ENCODE data around the gene PHF13. TPM values are rescaled to one million over a fixed set of nuclear protein-coding genes. Genes with fewer than 3 reads are reported as not detected.
"Not testable (repeated sequence)": the region's sequence is repeated elsewhere in the genome, so short reads cannot be mapped to it uniquely, and the experiment has no call there.

Gene PHF13
- total and polyA plus RNA-seq, 8 donors = 2.7 to 16.9 (median 6.2) TPM

GRCh38 chr1:6660415-6661049, 47.0 kb downstream of the PHF13 start:
- H3K4me3 ChIP-seq = no peak overlapping the region
- no peaks in the 10 kb centered on the region for H3K9me3 ChIP-seq
- 81 to 87% (median 85%) methylated on average over 7 of the region's 7 CpGs for WGBS, 5 donors
- no peak overlapping the region for H3K27ac ChIP-seq
- intact Hi-C loops (cut with DNase I; ENCODE audit: low total_unique reads) = no loop called here
- no peaks in the 10 kb centered on the region for H3K27me3 ChIP-seq
- H3K4me1 ChIP-seq = no peaks in the 10 kb centered on the region
- H3K36me3 ChIP-seq = peaks cover 3 to 44% (median 34%) of the 10 kb centered on the region in 4 donors
- TF ChIP-seq POLR2AphosphoS5 (IDR thresholded peaks at IDR 0.05) (no peak), POLR2A (IDR thresholded peaks at IDR 0.05) (no peak), EP300 (IDR thresholded peaks at IDR 0.05) (no peak), CTCF (IDR thresholded peaks at IDR 0.05) (no peak)
- DNase-seq = no peak

- H3K27me3 ChIP-seq; H3K4me1 ChIP-seq; DNase-seq; intact Hi-C loops (cut with DNase I; ENCODE audit: low total_unique reads); H3K9me3 ChIP-seq; H3K4me3 ChIP-seq; H3K27ac ChIP-seq: not testable (repeated sequence)
- WGBS, 5 donors = 96 to 100% (median 97%) methylated on average over 7 of the region's 7 CpGs
- H3K36me3 ChIP-seq = peaks cover 18 to 55% (median 47%) of the 10 kb centered on the region in 4 donors
Measured at GRCh38 chr1:6662468-6662867, 48.9 kb downstream of the PHF13 start.

- intact Hi-C loops (cut with DNase I; ENCODE audit: low total_unique reads) = no loop called here
- Histone ChIP-seq H3K4me1 (no peaks in the 10 kb centered on the region), H3K36me3 (peaks cover 22 to 65% (median 62%) of the 10 kb centered on the region in 4 donors), H3K27me3 (no peaks in the 10 kb centered on the region), H3K27ac (no peak overlapping the region), H3K9me3 (no peaks in the 10 kb centered on the region), H3K4me3 (no peak overlapping the region)
- TF ChIP-seq POLR2AphosphoS5 (IDR thresholded peaks at IDR 0.05) (no peak), EP300 (IDR thresholded peaks at IDR 0.05) (no peak), POLR2A (IDR thresholded peaks at IDR 0.05) (no peak), CTCF (IDR thresholded peaks at IDR 0.05) (no peak)
- no peak for DNase-seq
- 91 to 96% (median 93%) methylated on average over 5 of the region's 5 CpGs for WGBS, 5 donors
Measured at GRCh38 chr1:6666696-6667095, 53.2 kb downstream of the PHF13 start.

- Histone ChIP-seq H3K4me1 (no peaks in the 10 kb centered on the region), H3K36me3 (peaks cover 22 to 66% (median 64%) of the 10 kb centered on the region in 4 donors), H3K27ac (no peak overlapping the region), H3K27me3 (no peaks in the 10 kb centered on the region), H3K9me3 (no peaks in the 10 kb centered on the region), H3K4me3 (no peak overlapping the region)
- TF ChIP-seq POLR2AphosphoS5 (IDR thresholded peaks at IDR 0.05) (no peak), EP300 (IDR thresholded peaks at IDR 0.05) (no peak), POLR2A (IDR thresholded peaks at IDR 0.05) (no peak), CTCF (IDR thresholded peaks at IDR 0.05) (no peak)
- intact Hi-C loops (cut with DNase I; ENCODE audit: low total_unique reads) = no loop called here
- no peak for DNase-seq
- WGBS, 5 donors = 88 to 97% (median 95%) methylated on average over 6 of the region's 6 CpGs
Measured at GRCh38 chr1:6667139-6667538, 53.6 kb downstream of the PHF13 start.

GRCh38 chr1:6668503-6668902, 55.0 kb downstream of the PHF13 start:
- Histone ChIP-seq H3K9me3 (no peaks in the 10 kb centered on the region), H3K36me3 (peaks cover 26 to 71% (median 59%) of the 10 kb centered on the region in 4 donors), H3K27me3 (no peaks in the 10 kb centered on the region), H3K4me1 (no peaks in the 10 kb centered on the region), H3K27ac (no peak overlapping the region), H3K4me3 (no peak overlapping the region)
- no peak for DNase-seq
- no peak for TF ChIP-seq EP300 (IDR thresholded peaks at IDR 0.05)
- 96 to 100% (median 97%) methylated on average over 9 of the region's 9 CpGs for WGBS, 5 donors
- intact Hi-C loops (cut with DNase I; ENCODE audit: low total_unique reads) = no loop called here
